Thymus (tissue), 11 donors: Measurements from ENCODE around the gene ENPEP. TPM values are rescaled to one million over a fixed set of nuclear protein-coding genes. Genes with fewer than 3 reads are reported as not detected.
A peak's percentile ranks its signal among the peaks of the same experiment; 100 is the strongest.

ENCODE experiments used
- DNase-seq, 9 donors: peaks; one replicate each; pipeline ENCODE4 v3.0.0-alpha.2; 2013; ENCODE audit warnings: low spot score in 9 of 9, low read depth in 6 of 9, missing footprints in 1 of 9
- H3K27ac ChIP-seq, 2 donors: one replicate each; pipeline ENCODE4 v1.5.1; 2013; ENCODE audit warnings: control low read depth in 1 of 2, low read depth in 1 of 2, low read length in 1 of 2, mild to moderate bottlenecking in 1 of 2, moderate library complexity in 1 of 2
- H3K27me3 ChIP-seq, 2 donors: one replicate each; pipeline ENCODE4 v1.5.1; 2013; ENCODE audit warnings: low read length in 1 of 2; ENCODE audit not compliant: control insufficient read depth in 2 of 2, insufficient read depth in 1 of 2
- H3K36me3 ChIP-seq, 2 donors: one replicate each; pipeline ENCODE4 v1.5.1; 2013; ENCODE audit warnings: low read length in 1 of 2, mild to moderate bottlenecking in 1 of 2, moderate library complexity in 1 of 2; ENCODE audit not compliant: control insufficient read depth in 2 of 2, insufficient read depth in 2 of 2
- H3K4me1 ChIP-seq, 2 donors: one replicate each; pipeline ENCODE4 v1.5.1; 2013; ENCODE audit warnings: low read length in 2 of 2; ENCODE audit not compliant: control insufficient read depth in 2 of 2, insufficient read depth in 2 of 2
- H3K4me3 ChIP-seq, 2 donors: one replicate each; pipeline ENCODE4 v1.5.1; 2013; ENCODE audit warnings: low read length in 2 of 2, control low read depth in 1 of 2, mild to moderate bottlenecking in 1 of 2
- H3K9me3 ChIP-seq, 2 donors: one replicate each; pipeline ENCODE4 v1.5.1; 2013; ENCODE audit warnings: low read length in 1 of 2, mild to moderate bottlenecking in 1 of 2; ENCODE audit not compliant: control insufficient read depth in 2 of 2, insufficient read depth in 1 of 2
- WGBS: extraction: QIAGEN DNeasy Blood & Tissue Kit; methylation state at CpG from one replicate; pipeline ENCODE4 v1.1.7; 2013; 5-methylcytosine and 5-hydroxymethylcytosine counted together
- polyA plus RNA-seq: library from polyadenylated mRNA; stranded (reverse); fragments of 200-250 nt; gene quantifications from one replicate; pipeline ENCODE4 v1.2.3, GENCODE V29; 2013
- total RNA-seq: library from RNA; stranded (reverse); fragments of 120-200 nt; gene quantifications from one replicate; pipeline ENCODE4 v1.2.4, GENCODE V29; 2013
- donor health status: healthy.

ENPEP gene
- total and polyA plus RNA-seq, 2 donors, result 5.6 TPM

DNA sequence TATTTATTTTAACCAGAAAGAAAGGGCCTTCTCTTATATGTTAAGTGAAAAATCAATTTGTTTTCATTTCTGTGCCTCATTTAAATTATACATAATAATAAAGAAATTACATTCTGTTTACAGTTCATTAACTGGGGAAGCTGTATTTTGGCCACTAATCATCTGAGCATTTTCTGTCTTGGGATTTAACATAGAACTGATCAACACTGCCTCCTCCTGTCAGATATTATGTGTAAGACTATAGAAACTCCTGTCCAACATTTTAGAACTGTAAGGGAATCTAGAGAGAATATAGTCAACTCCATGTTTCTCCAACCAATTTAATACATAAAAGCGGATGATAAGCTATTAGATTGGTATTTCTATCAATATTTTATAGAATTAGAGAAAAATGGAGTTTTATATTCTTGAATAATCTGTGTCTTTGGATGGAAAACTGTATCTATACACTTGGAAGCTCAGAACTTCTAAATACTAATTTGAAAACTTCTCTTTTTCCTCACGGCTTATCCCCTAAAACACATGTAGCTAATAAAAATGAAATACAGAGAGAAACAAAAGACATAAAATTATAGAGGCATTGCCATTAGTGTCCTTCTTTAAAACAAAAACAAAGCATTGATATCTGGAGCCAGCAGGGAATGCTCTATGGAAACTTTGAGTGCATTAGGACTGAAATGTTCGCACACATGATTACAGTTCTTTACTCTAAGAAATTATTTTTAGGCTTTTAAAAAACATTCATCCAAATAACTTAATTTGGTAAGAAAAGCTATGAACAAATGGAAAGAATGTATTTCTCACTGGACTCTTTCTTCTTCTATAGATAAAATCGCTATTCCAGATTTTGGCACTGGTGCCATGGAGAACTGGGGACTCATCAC lies 33.1 kb downstream of the ENPEP start:
- Histone ChIP-seq H3K9me3 (no peaks in the 10 kb centered on the region), H3K4me3 (no peak overlapping the region), H3K27ac (no peak overlapping the region), H3K36me3 (no peaks in the 10 kb centered on the region), H3K27me3 (no peaks in the 10 kb centered on the region), H3K4me1 (no peaks in the 10 kb centered on the region)
- WGBS, result 95% methylated on average over 4 of the region's 4 CpGs
- DNase-seq, result peak in 1 of 9 donors; percentile 9

DNA sequence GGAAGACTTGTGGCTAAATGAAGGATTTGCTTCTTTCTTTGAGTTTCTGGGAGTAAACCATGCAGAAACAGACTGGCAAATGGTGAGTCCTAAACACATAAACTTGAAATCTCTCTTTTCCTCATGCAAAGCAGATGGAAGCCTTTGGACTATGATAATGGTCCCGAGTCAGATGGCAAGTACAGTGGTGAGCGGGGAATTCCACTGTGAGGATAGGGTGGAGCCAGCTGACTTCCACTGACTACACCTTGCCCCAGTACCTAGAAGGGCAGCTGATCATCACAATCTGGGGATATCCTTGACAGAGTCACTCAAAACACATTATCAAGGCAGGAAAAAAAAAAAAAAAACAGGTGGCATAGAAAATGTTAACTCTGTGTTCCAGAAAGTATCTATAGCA lies 34.3 kb downstream of the ENPEP start:
- no peak for DNase-seq
- no peak overlapping the region for H3K4me3 ChIP-seq
- no peaks in the 10 kb centered on the region for H3K27me3 ChIP-seq
- no peaks in the 10 kb centered on the region for H3K4me1 ChIP-seq
- WGBS, result 96% methylated on average over 2 of the region's 2 CpGs
- no peak overlapping the region for H3K27ac ChIP-seq
- no peaks in the 10 kb centered on the region for H3K9me3 ChIP-seq
- no peaks in the 10 kb centered on the region for H3K36me3 ChIP-seq

DNA sequence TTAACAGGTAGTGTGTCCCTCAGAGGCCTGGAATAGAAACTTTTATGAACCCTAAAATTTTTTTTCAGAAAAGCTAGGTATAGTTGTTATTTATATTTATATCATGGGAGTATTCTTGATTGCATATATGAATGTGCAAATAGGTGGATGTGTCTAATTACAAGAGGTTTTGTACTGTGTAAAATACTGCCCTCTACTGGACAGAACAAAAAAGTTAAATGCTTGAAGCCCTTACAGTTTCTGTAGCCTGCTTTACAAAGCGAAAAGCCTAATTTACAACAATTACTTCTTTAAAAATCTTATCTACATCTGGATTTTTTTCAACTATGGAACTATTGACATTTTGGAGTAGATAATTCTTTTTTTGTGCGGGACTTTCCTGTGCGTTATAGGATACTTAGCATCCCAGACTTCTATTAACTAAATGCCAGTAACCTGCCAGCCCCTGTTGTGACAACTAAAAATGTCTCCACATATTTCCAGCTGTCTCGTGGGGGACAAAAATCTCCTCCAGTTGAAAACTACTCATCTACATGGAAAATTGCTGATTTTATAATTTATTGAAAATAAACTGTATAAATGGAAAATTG lies 35.1 kb downstream of the ENPEP start:
- Histone ChIP-seq H3K36me3 (no peaks in the 10 kb centered on the region), H3K4me1 (peaks cover 0 to 3% of the 10 kb centered on the region in 2 donors), H3K9me3 (no peaks in the 10 kb centered on the region), H3K27ac (no peak overlapping the region), H3K4me3 (no peak overlapping the region), H3K27me3 (no peaks in the 10 kb centered on the region)
- peak; percentile 11 to 80 (median 45) for DNase-seq
- 66% methylated on average over 4 of the region's 4 CpGs for WGBS

DNA sequence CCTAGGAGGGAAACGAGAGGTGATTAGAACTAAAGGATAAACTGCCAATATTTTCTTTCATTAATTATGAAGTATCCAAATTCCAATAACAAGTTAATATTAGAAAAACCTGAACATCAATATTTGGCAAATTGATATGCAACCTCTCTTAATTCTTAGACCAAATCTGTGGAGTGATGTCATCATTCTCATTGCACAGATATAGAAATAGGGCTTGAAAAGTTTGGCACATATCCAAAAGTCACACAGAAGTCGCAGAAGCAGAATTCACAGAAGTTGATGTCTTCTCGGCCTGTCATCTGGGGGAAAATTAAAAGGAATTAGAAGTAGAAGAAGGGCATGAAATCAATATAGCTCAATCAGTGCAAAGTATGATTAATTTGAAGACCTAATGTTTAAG lies 36.9 kb downstream of the ENPEP start:
- no peak for DNase-seq
- Histone ChIP-seq H3K4me1 (peaks cover 0 to 6% of the 10 kb centered on the region in 2 donors), H3K9me3 (no peaks in the 10 kb centered on the region), H3K4me3 (no peak overlapping the region), H3K27ac (no peak overlapping the region), H3K36me3 (no peaks in the 10 kb centered on the region), H3K27me3 (no peaks in the 10 kb centered on the region)
- 93% methylated on average over 3 of the region's 3 CpGs for WGBS

DNA sequence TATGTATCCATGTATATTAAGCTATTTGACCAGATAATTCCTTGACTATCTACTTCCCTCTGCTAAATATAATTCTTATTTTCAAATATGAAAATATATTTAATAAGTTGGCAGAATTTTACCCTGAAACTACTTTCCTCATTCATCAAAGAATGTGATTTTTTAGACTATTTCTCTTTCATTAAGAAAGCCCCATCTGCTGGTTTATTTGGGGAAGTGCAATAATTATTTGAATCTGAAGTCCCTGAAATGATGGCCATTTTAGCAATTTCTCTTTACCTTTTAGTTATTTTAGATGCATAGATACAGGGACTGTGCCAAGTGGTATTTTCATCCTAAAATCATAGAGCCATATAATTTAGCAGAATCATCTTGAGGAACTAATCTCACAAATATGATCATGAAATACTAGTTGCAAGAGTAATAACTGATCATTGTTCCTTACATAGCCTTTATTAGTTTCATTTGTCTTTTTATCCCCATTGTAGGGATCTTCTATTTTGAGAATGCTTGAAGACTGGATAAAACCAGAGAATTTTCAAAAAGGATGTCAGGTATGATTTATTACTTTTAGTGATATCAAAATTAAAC lies 39.0 kb downstream of the ENPEP start:
- DNase-seq, result peak in 3 of 9 donors; percentile 13 to 50 (median 18)
- Histone ChIP-seq H3K36me3 (no peaks in the 10 kb centered on the region), H3K9me3 (no peaks in the 10 kb centered on the region), H3K27me3 (no peaks in the 10 kb centered on the region), H3K27ac (no peak overlapping the region), H3K4me1 (peaks cover 0 to 6% of the 10 kb centered on the region in 2 donors), H3K4me3 (no peak overlapping the region)

DNA sequence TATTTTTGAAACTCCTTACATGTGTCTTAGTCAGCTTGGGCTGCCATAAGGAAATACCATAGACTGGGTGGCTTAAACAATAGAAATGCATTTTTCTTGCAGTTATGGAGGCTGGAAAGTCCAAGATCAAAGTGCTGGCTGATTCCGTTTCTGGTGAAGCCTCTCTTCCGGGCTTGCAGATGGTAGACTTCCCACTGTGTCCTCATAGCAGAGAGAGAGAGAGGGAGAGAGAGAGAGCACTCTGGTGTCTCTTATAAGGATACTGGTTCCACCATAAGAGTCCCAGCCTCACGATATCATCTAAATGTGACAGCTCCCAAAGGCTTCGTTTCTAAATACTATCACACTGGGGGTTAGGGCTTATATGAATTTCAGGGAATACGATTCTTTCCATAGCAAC lies 39.7 kb downstream of the ENPEP start:
- H3K4me1 ChIP-seq, result peaks cover 0 to 6% of the 10 kb centered on the region in 2 donors
- H3K36me3 ChIP-seq, result no peaks in the 10 kb centered on the region
- no peak overlapping the region for H3K27ac ChIP-seq
- H3K4me3 ChIP-seq, result no peak overlapping the region
- no peaks in the 10 kb centered on the region for H3K27me3 ChIP-seq
- peak in 1 of 9 donors; percentile 2 for DNase-seq
- H3K9me3 ChIP-seq, result no peaks in the 10 kb centered on the region
- WGBS, result 65% methylated on average over 5 of the region's 5 CpGs

DNA sequence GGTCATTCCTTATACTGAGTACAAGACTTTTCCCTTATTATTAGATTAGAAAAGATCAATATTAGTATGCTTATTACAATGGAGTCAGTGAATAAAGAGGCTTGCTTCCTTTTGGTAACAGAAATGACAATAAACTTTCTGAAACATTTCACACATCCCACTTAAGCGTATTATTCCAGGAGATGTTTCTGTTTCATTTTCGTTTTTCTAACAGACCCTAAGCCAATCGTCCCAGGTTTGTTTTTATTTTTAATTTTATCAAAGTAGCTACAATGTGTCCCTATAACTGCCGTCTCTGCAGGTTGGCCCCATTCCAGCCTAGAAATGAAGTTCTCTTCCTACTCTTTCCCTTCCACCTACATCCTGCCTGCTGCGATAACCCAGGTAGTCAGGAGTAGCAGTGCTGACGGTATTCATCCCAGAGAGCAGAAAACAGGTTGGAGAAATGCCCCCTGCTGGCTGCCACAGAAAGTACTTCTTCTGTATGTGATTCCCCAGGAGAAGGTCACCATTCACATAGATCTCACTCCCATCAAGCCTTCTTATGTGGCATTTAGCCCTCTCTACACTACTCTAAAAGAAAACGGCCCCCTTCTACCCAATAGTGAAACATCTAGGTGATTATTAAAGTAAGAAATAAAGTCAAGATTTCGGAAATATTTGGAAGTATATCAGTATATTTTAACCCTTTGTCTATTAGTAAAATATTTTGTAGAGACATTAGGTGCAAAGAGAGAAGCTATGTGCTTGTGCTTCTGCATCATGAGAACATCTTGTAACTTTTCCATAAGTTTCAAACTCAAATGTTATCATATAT lies 40.4 kb downstream of the ENPEP start:
- no peaks in the 10 kb centered on the region for H3K36me3 ChIP-seq
- peaks cover 0 to 6% of the 10 kb centered on the region in 2 donors for H3K4me1 ChIP-seq
- peak overlapping the region; percentile 52 to 54 for H3K4me3 ChIP-seq
- 6% methylated on average over 8 of the region's 8 CpGs for WGBS
- peak; percentile 37 to 81 (median 55) for DNase-seq
- H3K27ac ChIP-seq, result no peak overlapping the region
- H3K9me3 ChIP-seq, result no peaks in the 10 kb centered on the region
- H3K27me3 ChIP-seq, result no peaks in the 10 kb centered on the region

DNA sequence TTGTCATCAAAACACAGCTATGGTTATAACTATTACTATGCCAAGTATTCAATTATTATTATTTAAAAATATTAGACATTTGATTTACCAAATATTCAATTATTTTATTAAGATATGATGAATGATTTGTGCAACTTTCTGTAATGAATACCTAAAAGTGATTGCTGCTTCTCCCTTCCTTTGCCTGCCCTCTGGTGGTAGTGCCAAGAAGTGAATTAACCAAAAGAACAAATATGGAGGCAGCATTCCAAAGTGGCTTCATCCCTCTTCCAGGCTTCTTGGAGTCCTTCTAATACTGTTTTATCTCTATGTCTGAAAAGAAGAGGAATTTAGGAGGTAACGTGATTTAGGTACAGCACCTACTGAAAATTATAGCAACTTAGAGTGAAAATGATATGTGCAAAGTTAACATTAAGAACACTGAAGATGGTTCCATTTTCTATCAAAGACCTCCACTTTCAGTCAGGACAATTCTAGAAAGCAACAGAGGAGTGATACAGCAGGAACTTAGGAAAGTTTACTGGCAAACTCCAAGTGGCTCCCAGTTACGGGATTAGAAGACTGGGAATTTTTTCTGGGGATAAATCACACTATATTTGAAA lies 43.0 kb downstream of the ENPEP start:
- no peaks in the 10 kb centered on the region for H3K27me3 ChIP-seq
- H3K4me1 ChIP-seq, result peaks cover 0 to 6% of the 10 kb centered on the region in 2 donors
- no peaks in the 10 kb centered on the region for H3K36me3 ChIP-seq
- no peak overlapping the region for H3K4me3 ChIP-seq
- no peaks in the 10 kb centered on the region for H3K9me3 ChIP-seq
- no peak overlapping the region for H3K27ac ChIP-seq
- WGBS, result 91% methylated on average over 2 of the region's 2 CpGs
- peak in 2 of 9 donors; percentile 16 to 31 for DNase-seq
